Neural cell (in vitro differentiated cells): ENCODE measurements around the gene INHA.

Experiments used
- CTCF ChIP-seq: fragments of 450-650 bp; IDR thresholded peaks from 2 replicates; pipeline ENCODE4 v1.5.1; 2014; ENCODE audit warnings: antibody characterized with exemption, mild to moderate bottlenecking, moderate library complexity; ENCODE audit not compliant: poor library complexity, severe bottlenecking
- EP300 ChIP-seq: fragments of 450-650 bp; conservative IDR thresholded peaks from 2 replicates; pipeline ENCODE4 v1.6.1; 2014; ENCODE audit warnings: antibody characterized with exemption, mild to moderate bottlenecking, moderate library complexity; ENCODE audit not compliant: poor library complexity, severe bottlenecking
- EZH2 ChIP-seq: fragments of 200-600, 300-800 bp; shearing (Covaris generic), sonication (generic); IDR thresholded peaks from 2 replicates; pipeline ENCODE4 v1.6.1; 2014; ENCODE audit warnings: antibody characterized with exemption, low read length, borderline replicate concordance, mild to moderate bottlenecking; ENCODE audit not compliant: insufficient read depth, poor library complexity, severe bottlenecking
- POLR2AphosphoS5 ChIP-seq: IDR thresholded peaks from 2 replicates; pipeline ENCODE4 v1.6.1; 2012
- RAD21 ChIP-seq: fragments of 450-650 bp; conservative IDR thresholded peaks from 2 replicates; pipeline ENCODE4 v1.6.1; 2014; ENCODE audit warnings: antibody characterized with exemption, mild to moderate bottlenecking, moderate library complexity
- TAF1 ChIP-seq: IDR thresholded peaks from 2 replicates; pipeline ENCODE4 v1.6.1; 2012; ENCODE audit warnings: low read depth

DNA sequence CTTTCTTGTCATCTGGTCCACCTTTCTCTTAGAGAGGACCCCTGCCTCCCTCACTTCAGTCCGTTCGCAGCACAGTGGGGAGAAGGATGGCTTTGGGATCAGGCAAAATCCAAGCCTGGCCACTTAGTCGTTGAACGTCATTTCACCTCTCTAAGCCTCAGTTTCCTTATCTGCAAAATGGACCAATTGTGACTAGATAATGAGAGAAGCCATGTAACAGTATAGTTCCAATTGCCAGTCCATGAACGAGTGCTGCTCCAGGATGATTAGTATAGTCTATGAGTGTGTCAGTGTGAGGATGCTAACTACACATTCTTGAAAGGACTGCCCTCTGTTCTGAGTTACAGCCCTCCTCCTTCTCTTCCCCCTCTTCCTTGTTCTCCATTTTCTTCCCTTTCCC, 1.1 kb downstream of the INHA start:
- TF ChIP-seq CTCF (no peak), EZH2 (no peak), EP300 (no peak), TAF1 (no peak), POLR2AphosphoS5 (no peak), RAD21 (no peak)
